ENCODE measurements around the gene DIPK1B. TPM values are rescaled to one million over a fixed set of nuclear protein-coding genes. Genes with fewer than 3 reads are reported as not detected.

DIPK1B gene
- total RNA-seq, 1 donor from 2014 or later = 2.2 TPM

DNA sequence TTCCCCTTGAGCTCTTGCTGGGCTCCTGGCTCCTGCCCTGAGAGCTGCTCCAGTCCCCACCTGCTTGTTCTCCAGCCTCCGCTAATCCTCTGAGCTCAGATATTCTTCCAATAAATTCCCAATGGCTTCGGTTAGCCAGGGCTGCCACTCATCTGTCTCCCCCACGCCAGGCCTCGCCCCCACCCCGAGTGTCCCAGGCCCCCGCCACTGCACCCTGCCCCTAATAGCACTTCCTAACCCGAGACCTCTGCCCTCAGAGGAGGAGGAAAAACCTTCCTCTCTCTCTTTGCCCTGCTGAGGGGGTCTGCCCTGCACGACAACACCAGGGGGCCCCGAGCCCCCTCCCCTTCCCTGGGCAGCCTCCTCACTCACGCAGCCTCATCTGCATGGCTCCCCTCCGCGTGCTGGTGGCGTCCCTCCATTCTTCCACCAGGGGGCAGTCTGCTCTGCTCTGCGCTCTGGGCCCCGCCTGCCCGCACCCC lies 57.4 kb downstream of the DIPK1B start:
- Mint-ChIP-seq H3K36me3 (ENCODE audit: low read depth) (no peaks in the 10 kb centered on the region), H3K4me3 (no peak overlapping the region), H3K4me1 (peaks cover 40% of the 10 kb centered on the region), H3K9me3 (peaks cover 4% of the 10 kb centered on the region), H3K27ac (no peak overlapping the region), H3K27me3 (peaks cover 1% of the 10 kb centered on the region)
- DNase-seq (no peak), ATAC-seq (ENCODE audit: low read depth) (no peak)
- POLR2A ChIA-PET = no interaction called here
- TF ChIP-seq, protein P1, sequence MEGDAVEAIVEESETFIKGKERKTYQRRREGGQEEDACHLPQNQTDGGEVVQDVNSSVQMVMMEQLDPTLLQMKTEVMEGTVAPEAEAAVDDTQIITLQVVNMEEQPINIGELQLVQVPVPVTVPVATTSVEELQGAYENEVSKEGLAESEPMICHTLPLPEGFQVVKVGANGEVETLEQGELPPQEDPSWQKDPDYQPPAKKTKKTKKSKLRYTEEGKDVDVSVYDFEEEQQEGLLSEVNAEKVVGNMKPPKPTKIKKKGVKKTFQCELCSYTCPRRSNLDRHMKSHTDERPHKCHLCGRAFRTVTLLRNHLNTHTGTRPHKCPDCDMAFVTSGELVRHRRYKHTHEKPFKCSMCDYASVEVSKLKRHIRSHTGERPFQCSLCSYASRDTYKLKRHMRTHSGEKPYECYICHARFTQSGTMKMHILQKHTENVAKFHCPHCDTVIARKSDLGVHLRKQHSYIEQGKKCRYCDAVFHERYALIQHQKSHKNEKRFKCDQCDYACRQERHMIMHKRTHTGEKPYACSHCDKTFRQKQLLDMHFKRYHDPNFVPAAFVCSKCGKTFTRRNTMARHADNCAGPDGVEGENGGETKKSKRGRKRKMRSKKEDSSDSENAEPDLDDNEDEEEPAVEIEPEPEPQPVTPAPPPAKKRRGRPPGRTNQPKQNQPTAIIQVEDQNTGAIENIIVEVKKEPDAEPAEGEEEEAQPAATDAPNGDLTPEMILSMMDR (IDR thresholded peaks at IDR 0.05) = no peak
- intact Hi-C loops (cut with micrococcal nuclease) = no loop called here
- CTCF ChIA-PET = interaction anchor here (1.5 kb wide), 1 partner anchor 14 kb away, joined by 3 read pairs; no protein-coding TSS in a partner anchor

DNA sequence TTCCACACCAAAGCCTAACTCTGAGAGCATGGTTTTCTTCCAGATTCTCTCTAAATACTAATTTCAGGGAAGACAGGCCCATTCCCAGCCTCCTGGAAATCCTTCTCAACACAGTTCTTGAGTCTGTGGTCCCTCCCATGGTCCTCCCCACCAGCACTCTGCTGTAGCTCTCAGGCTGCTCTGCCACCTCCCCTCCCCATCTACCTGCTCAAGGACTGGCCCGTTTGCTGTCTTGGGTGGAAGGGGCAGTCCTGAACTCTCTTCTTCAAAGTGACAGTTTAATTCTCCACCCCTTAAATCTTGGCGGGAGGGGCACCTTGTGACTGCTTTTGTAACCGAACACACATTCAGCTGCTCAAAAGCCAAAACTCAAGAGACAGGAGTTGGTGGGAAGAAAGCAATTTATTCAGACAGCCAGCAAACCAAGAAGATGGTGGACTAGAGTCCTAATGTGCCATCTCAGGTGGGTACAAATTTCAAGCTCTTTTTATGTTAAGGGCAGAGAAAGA lies 59.6 kb downstream of the DIPK1B start:
- Mint-ChIP-seq H3K4me3 (no peak overlapping the region), H3K9me3 (peaks cover 4% of the 10 kb centered on the region), H3K36me3 (ENCODE audit: low read depth) (no peaks in the 10 kb centered on the region), H3K4me1 (peaks cover 24% of the 10 kb centered on the region), H3K27me3 (peaks cover 3% of the 10 kb centered on the region), H3K27ac (no peak overlapping the region)
- CTCF ChIA-PET = interaction anchor here (1.3 kb wide), 1 partner anchor 257 kb away, joined by 3 read pairs; no protein-coding TSS in a partner anchor
- POLR2A ChIA-PET = no interaction called here
- intact Hi-C loops (cut with micrococcal nuclease) = no loop called here
- DNase-seq (no peak), ATAC-seq (ENCODE audit: low read depth) (no peak)
- TF ChIP-seq, protein P1 (IDR thresholded peaks at IDR 0.05) = no peak

DNA sequence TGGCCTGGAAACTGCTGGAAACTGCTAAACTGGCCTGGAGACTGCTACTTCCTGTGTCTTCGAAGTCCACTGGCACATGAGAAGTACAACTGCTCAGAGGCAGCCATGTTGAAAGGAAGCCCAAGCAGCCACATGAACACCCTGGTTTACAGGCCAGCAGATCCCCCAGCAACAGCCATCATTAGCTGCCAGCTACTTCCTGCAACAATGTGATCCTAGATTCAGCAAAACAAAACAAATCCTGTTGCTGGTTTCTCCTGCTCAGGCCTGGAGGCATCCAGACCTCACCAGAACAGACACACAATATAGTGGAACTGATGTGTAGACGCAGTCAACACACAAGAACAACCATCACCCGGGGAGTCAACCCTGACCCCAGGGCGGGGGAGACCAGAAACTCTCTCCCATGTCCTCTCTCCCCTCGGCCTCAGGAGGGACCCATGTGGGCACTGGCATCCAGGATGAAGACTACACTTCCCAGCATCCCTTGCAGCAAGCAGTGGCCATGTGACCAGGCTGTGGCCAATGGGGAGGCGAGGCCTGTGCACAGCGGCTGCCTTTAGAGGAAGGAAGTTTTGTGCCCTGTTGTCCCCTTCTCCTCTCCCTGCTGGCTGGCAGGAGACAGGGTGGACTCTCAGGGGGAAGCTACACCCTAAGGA lies 61.1 kb downstream of the DIPK1B start:
- Mint-ChIP-seq H3K27ac (no peak overlapping the region), H3K27me3 (peaks cover 12% of the 10 kb centered on the region), H3K4me1 (peaks cover 13% of the 10 kb centered on the region), H3K4me3 (no peak overlapping the region), H3K36me3 (ENCODE audit: low read depth) (no peaks in the 10 kb centered on the region), H3K9me3 (peaks cover 4% of the 10 kb centered on the region)
- DNase-seq (no peak), ATAC-seq (ENCODE audit: low read depth) (peak; percentile 80)
- ChIA-PET POLR2A (interaction anchor here (1.0 kb wide), 1 partner anchor 467 kb away, joined by 3 read pairs; the partner anchor contains the start of gene TUBB4B), CTCF (no interaction called here)
- intact Hi-C loops (cut with micrococcal nuclease) = no loop called here
- TF ChIP-seq, protein P1 (IDR thresholded peaks at IDR 0.05) = no peak

Other genes starting within 250 kb of the DIPK1B start
- 74.0 and 78.8 TPM in 2 replicates for gene SEC16A, start 229.5 kb upstream of the DIPK1B start, total RNA-seq
- 24.9 and 26.6 TPM in 2 replicates for gene NOTCH1, start 166.5 kb upstream of the DIPK1B start, total RNA-seq
- not detected in 2 replicates for gene EGFL7, start 49.7 kb upstream of the DIPK1B start, total RNA-seq
- gene AGPAT2, start 25.1 kb upstream of the DIPK1B start, total RNA-seq = 16.6 and 17.1 TPM in 2 replicates
- 13.7 and 15.9 TPM in 2 replicates for gene LCN10, start 30.4 kb downstream of the DIPK1B start, total RNA-seq
- gene LCN6, start 36.0 kb downstream of the DIPK1B start, total RNA-seq = not detected in 2 replicates
- 5.3 and 6.9 TPM in 2 replicates for gene LCN8, start 45.7 kb downstream of the DIPK1B start, total RNA-seq
- gene LCN15, start 51.9 kb downstream of the DIPK1B start, total RNA-seq = not detected in 2 replicates
- gene TMEM141, start 78.8 kb downstream of the DIPK1B start, total RNA-seq = 34.9 and 35.8 TPM in 2 replicates
- gene CCDC183, start 83.8 kb downstream of the DIPK1B start, total RNA-seq = not detected in 2 replicates
- gene RABL6, start 95.4 kb downstream of the DIPK1B start, total RNA-seq = 70.1 and 75.0 TPM in 2 replicates
- gene AJM1, start 129.9 kb downstream of the DIPK1B start, total RNA-seq = 1.0 and 1.6 TPM in 2 replicates
- 58.8 and 64.6 TPM in 2 replicates for gene PHPT1, start 136.8 kb downstream of the DIPK1B start, total RNA-seq
- 5.2 and 6.1 TPM in 2 replicates for gene MAMDC4, start 139.8 kb downstream of the DIPK1B start, total RNA-seq
- 282 and 298 TPM in 2 replicates for gene EDF1, start 153.7 kb downstream of the DIPK1B start, total RNA-seq
- 49.7 and 58.2 TPM in 2 replicates for gene TRAF2, start 173.9 kb downstream of the DIPK1B start, total RNA-seq
- gene FBXW5, start 232.2 kb downstream of the DIPK1B start, total RNA-seq = 81.5 and 82.1 TPM in 2 replicates
- gene C8G, start 232.7 kb downstream of the DIPK1B start, total RNA-seq = 0.69 and 3.4 TPM in 2 replicates
- gene LCN12, start 239.7 kb downstream of the DIPK1B start, total RNA-seq = 2.4 TPM in 2 replicates